ENCODE results near the gene PLCB1.
"Not testable (repeated sequence)": the region's sequence is repeated elsewhere in the genome, so short reads cannot be mapped to it uniquely, and the experiment has no call there.

PLCB1 gene

DNA sequence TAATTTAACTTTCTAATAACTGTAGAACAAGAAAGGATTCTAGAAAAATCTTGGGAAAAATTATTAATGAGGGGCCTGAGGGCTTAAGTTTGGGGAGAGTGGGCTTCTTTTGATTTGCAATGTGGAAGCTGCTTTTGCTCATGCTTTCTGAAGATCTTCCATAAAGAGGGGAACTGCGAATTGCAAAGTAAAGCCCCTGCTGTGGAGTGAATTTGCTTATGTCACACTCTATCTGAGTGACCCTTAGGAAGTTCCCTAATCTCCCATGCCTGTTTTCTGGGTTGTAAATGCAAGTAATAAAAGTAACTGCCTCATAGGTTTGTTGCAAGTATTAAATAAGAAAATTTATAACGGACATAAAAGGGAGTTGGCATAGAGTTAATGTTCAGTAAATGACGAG, 301.2 kb downstream of the PLCB1 start:
- Histone ChIP-seq H3K79me2 (ENCODE audit: insufficient read depth, low read depth) (no peaks in the 10 kb centered on the region), H4K20me1 (ENCODE audit: insufficient read depth) (no peaks in the 10 kb centered on the region), H3K9ac (no peak overlapping the region), H3K4me3 (IDR thresholded peaks at IDR 0.05; ENCODE audit: insufficient read depth, low read depth, low read length) (no peak overlapping the region), H3K4me1 (ENCODE audit: low read depth, poor library complexity, severe bottlenecking) (no peaks in the 10 kb centered on the region), H3K27ac (no peak overlapping the region), H3K4me2 (no peak overlapping the region), H2AFZ (ENCODE audit: low read depth) (no peak overlapping the region), H3K27me3 (ENCODE audit: insufficient read depth, low read depth) (no peaks in the 10 kb centered on the region), H3K36me3 (ENCODE audit: insufficient read depth) (no peaks in the 10 kb centered on the region)
- no peak for TF ChIP-seq CTCF (conservative IDR thresholded peaks at IDR 0.05; ENCODE audit: low read depth, low read length)

GRCh38 chr20:8434326-8434876, 302.3 kb downstream of the PLCB1 start:
- no peak overlapping the region for H3K4me3 ChIP-seq (IDR thresholded peaks at IDR 0.05; ENCODE audit: insufficient read depth, low read depth, low read length)
- no peaks in the 10 kb centered on the region for H4K20me1 ChIP-seq (ENCODE audit: insufficient read depth)
- H3K79me2 ChIP-seq (ENCODE audit: insufficient read depth, low read depth), result no peaks in the 10 kb centered on the region
- H3K27ac ChIP-seq, result no peak overlapping the region
- H3K27me3 ChIP-seq (ENCODE audit: insufficient read depth, low read depth), result no peaks in the 10 kb centered on the region
- H3K4me2 ChIP-seq, result no peak overlapping the region
- no peaks in the 10 kb centered on the region for H3K4me1 ChIP-seq (ENCODE audit: low read depth, poor library complexity, severe bottlenecking)
- H3K36me3 ChIP-seq (ENCODE audit: insufficient read depth), result no peaks in the 10 kb centered on the region
- TF ChIP-seq CTCF (conservative IDR thresholded peaks at IDR 0.05; ENCODE audit: low read depth, low read length), result no peak
- no peak overlapping the region for H3K9ac ChIP-seq
- H2AFZ ChIP-seq (ENCODE audit: low read depth), result no peak overlapping the region

GRCh38 chr20:8435285-8436035, 303.4 kb downstream of the PLCB1 start:
- Histone ChIP-seq H3K9ac (no peak overlapping the region), H3K36me3 (ENCODE audit: insufficient read depth) (no peaks in the 10 kb centered on the region), H4K20me1 (ENCODE audit: insufficient read depth) (no peaks in the 10 kb centered on the region), H3K4me3 (IDR thresholded peaks at IDR 0.05; ENCODE audit: insufficient read depth, low read depth, low read length) (no peak overlapping the region), H2AFZ (ENCODE audit: low read depth) (no peak overlapping the region), H3K27ac (no peak overlapping the region), H3K27me3 (ENCODE audit: insufficient read depth, low read depth) (no peaks in the 10 kb centered on the region), H3K4me2 (no peak overlapping the region), H3K79me2 (ENCODE audit: insufficient read depth, low read depth) (no peaks in the 10 kb centered on the region), H3K4me1 (ENCODE audit: low read depth, poor library complexity, severe bottlenecking) (no peaks in the 10 kb centered on the region)
- no peak for TF ChIP-seq CTCF (conservative IDR thresholded peaks at IDR 0.05; ENCODE audit: low read depth, low read length)

DNA sequence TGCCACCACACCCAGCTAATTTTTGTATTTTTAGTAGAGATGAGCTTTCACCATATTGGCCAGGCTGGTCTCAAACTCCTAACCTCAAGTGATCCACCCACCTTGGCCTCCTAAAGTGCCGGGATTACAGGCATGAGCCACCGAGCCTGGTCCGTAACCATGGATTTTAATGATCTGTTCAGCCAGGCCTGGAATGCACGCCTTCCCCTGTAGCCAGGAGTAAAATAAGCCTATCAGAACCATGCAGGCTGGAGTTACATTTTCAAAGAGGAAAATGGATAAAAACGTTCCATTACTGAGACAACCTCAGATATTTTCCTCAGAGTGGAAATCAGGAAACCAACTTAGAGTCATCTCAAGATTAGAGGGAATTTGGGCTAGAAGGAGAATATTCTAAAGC, 304.9 kb downstream of the PLCB1 start:
- not testable (repeated sequence) for H3K27ac ChIP-seq; H3K27me3 ChIP-seq (ENCODE audit: insufficient read depth, low read depth); H3K4me3 ChIP-seq (IDR thresholded peaks at IDR 0.05; ENCODE audit: insufficient read depth, low read depth, low read length); H3K4me1 ChIP-seq (ENCODE audit: low read depth, poor library complexity, severe bottlenecking); H4K20me1 ChIP-seq (ENCODE audit: insufficient read depth); H3K9ac ChIP-seq; H2AFZ ChIP-seq (ENCODE audit: low read depth); H3K4me2 ChIP-seq; H3K36me3 ChIP-seq (ENCODE audit: insufficient read depth); H3K79me2 ChIP-seq (ENCODE audit: insufficient read depth, low read depth)

DNA sequence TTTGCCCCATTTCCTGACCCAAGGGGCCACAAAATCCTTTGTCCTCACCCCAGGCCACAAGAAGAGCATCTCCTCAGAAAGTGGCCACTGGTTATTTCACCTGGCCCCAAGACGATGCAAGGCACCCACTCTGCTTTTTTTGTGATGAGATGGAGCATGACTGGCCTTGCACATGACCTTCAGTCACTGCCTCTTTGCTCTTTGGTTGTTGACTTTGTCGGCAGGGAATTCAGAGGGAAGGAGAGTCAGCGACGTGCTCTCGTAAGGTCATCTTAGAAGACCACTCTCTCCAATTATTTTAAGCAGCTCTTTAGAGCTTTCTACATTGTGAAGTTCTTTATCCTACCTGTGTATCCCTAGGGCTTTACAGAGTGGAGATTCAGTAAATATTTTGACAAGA, 306.7 kb downstream of the PLCB1 start:
- Histone ChIP-seq H3K4me3 (IDR thresholded peaks at IDR 0.05; ENCODE audit: insufficient read depth, low read depth, low read length) (no peak overlapping the region), H3K4me1 (ENCODE audit: low read depth, poor library complexity, severe bottlenecking) (no peaks in the 10 kb centered on the region), H4K20me1 (ENCODE audit: insufficient read depth) (no peaks in the 10 kb centered on the region), H3K9ac (no peak overlapping the region), H3K36me3 (ENCODE audit: insufficient read depth) (no peaks in the 10 kb centered on the region), H2AFZ (ENCODE audit: low read depth) (no peak overlapping the region), H3K79me2 (ENCODE audit: insufficient read depth, low read depth) (no peaks in the 10 kb centered on the region), H3K27me3 (ENCODE audit: insufficient read depth, low read depth) (no peaks in the 10 kb centered on the region), H3K4me2 (no peak overlapping the region), H3K27ac (no peak overlapping the region)
- no peak for TF ChIP-seq CTCF (conservative IDR thresholded peaks at IDR 0.05; ENCODE audit: low read depth, low read length)

Measured in KMS-11 (cell line).